IMR-90 (cell line): Measurements from ENCODE around the gene NUP210L. TPM values are rescaled to one million over a fixed set of nuclear protein-coding genes. Genes with fewer than 3 reads are reported as not detected.
A peak's percentile ranks its signal among the peaks of the same experiment; 100 is the strongest.

ENCODE experiments used
- ATAC-seq: fragments of 200-7000 bp; cut with Tn5 transposase; 2 replicates; pipeline ENCODE4 v1.9.1; 2020; ENCODE audit warnings: low read depth, mild to moderate bottlenecking, moderate library complexity
- BruUV-seq: library from RNA; stranded (reverse); fragments of 400-500 nt; replicated peaks from 2 replicates; lab custom pipeline; 2021; lab: Mats Ljungman, UMichigan
- CTCF ChIA-PET: fragments of 300-600 bp; formaldehyde crosslinking; extraction: SDS; loops from one replicate; lab custom pipeline; 2021; ENCODE audit warnings: antibody characterized with exemption; lab: Yijun Ruan, JAX
- POLR2A ChIA-PET: fragments of 300-600 bp; sonication (Branson Sonifier 250); formaldehyde crosslinking; loops from one replicate; lab custom pipeline; 2022; ENCODE audit warnings: antibody characterized with exemption; ENCODE audit not compliant: unreplicated experiment; lab: Charles Lee
- DNase-seq: peaks from one replicate; pipeline ENCODE4 v3.0.0; 2013
- H2AFZ ChIP-seq: replicated peaks from 2 replicates; pipeline ENCODE3; 2013; ENCODE audit warnings: low read length, mild to moderate bottlenecking; ENCODE audit not compliant: poor library complexity
- H2AK5ac ChIP-seq: 2 replicates; pipeline ENCODE4 v1.6.1; 2013; ENCODE audit warnings: low read depth, low read length, inconsistent platforms
- H2AK9ac ChIP-seq: replicated peaks from 2 replicates; pipeline ENCODE3; 2013; ENCODE audit warnings: mild to moderate bottlenecking, low read depth, low read length, moderate library complexity; ENCODE audit not compliant: poor library complexity
- H2BK120ac ChIP-seq: 2 replicates; pipeline ENCODE4 v1.6.1; 2013; ENCODE audit warnings: low read depth, low read length, inconsistent platforms
- H2BK15ac ChIP-seq: 3 replicates; pipeline ENCODE4 v1.6.1; 2013; ENCODE audit warnings: low read depth, low read length, inconsistent platforms
- H2BK20ac ChIP-seq: 2 replicates; pipeline ENCODE4 v1.6.1; 2013; ENCODE audit warnings: low read depth, mild to moderate bottlenecking, inconsistent platforms, low read length, moderate library complexity
- H2BK5ac ChIP-seq: 2 replicates; pipeline ENCODE4 v1.6.1; 2013; ENCODE audit warnings: mild to moderate bottlenecking, low read depth, low read length, inconsistent platforms; ENCODE audit not compliant: poor library complexity, severe bottlenecking
- H3K14ac ChIP-seq: replicated peaks from 2 replicates; pipeline ENCODE4 v1.6.1; 2013; ENCODE audit warnings: low read depth, low read length, inconsistent platforms
- H3K18ac ChIP-seq: 2 replicates; pipeline ENCODE4 v1.6.1; 2013; ENCODE audit warnings: low read depth, low read length, control low read depth
- H3K23ac ChIP-seq: 2 replicates; pipeline ENCODE4 v1.6.1; 2013; ENCODE audit warnings: low read depth, low read length, inconsistent platforms
- H3K27ac ChIP-seq: 2 replicates; pipeline ENCODE4 v1.5.1; 2013; ENCODE audit warnings: mild to moderate bottlenecking, control low read depth, low read length; ENCODE audit not compliant: insufficient read depth
- H3K27me3 ChIP-seq: 2 replicates; pipeline ENCODE4 v1.6.1; 2013; ENCODE audit warnings: low read length; ENCODE audit not compliant: control insufficient read depth, insufficient read depth
- H3K36me3 ChIP-seq: 2 replicates; pipeline ENCODE4 v1.6.1; 2013; ENCODE audit warnings: low read length, mixed read lengths; ENCODE audit not compliant: control insufficient read depth, insufficient read depth
- H3K4ac ChIP-seq: 2 replicates; pipeline ENCODE4 v1.6.1; 2013; ENCODE audit warnings: low read depth, low read length, inconsistent platforms
- H3K4me1 ChIP-seq: 2 replicates; pipeline ENCODE4 v1.6.1; 2013; ENCODE audit warnings: low read length, mixed read lengths; ENCODE audit not compliant: control insufficient read depth, insufficient read depth
- H3K4me2 ChIP-seq: 2 replicates; pipeline ENCODE4 v1.6.1; 2013; ENCODE audit warnings: low read depth, mild to moderate bottlenecking, control low read depth, low read length, moderate library complexity
- H3K4me3 ChIP-seq: 2 replicates; pipeline ENCODE4 v1.5.1; 2013; ENCODE audit warnings: low read depth, mild to moderate bottlenecking, control low read depth, low read length, moderate library complexity; ENCODE audit not compliant: insufficient read depth
- H3K56ac ChIP-seq: 2 replicates; pipeline ENCODE4 v1.6.1; 2013; ENCODE audit warnings: low read length, inconsistent platforms; ENCODE audit not compliant: insufficient read depth; ENCODE audit errors: extremely low read depth
- H3K79me1 ChIP-seq, 2 experiments: 2 replicates each; pipeline ENCODE4 v1.6.1; 2013; ENCODE audit warnings: low read length in 2 of 2, inconsistent platforms in 1 of 2, low read depth in 1 of 2
- H3K9ac ChIP-seq: 2 replicates; pipeline ENCODE4 v1.6.1; 2013; ENCODE audit warnings: low read depth, low read length, control low read depth
- H3K9me1 ChIP-seq: 2 replicates; pipeline ENCODE4 v1.6.1; 2013; ENCODE audit warnings: low read length, inconsistent platforms; ENCODE audit not compliant: insufficient read depth
- H3K9me3 ChIP-seq: 2 replicates; pipeline ENCODE4 v1.6.1; 2013; ENCODE audit warnings: low read length; ENCODE audit not compliant: control insufficient read depth, insufficient read depth
- H4K20me1 ChIP-seq: 2 replicates; pipeline ENCODE4 v1.6.1; 2013; ENCODE audit warnings: low read length, inconsistent platforms; ENCODE audit not compliant: insufficient read depth
- H4K5ac ChIP-seq: 2 replicates; pipeline ENCODE4 v1.6.1; 2013; ENCODE audit warnings: mild to moderate bottlenecking, low read depth, low read length, control low read depth
- H4K8ac ChIP-seq, 2 experiments: 2 replicates each; pipeline ENCODE4 v1.6.1; 2013; ENCODE audit warnings: low read depth in 2 of 2, low read length in 2 of 2, control low read depth in 1 of 2, inconsistent platforms in 1 of 2
- H4K91ac ChIP-seq: 2 replicates; pipeline ENCODE4 v1.6.1; 2013; ENCODE audit warnings: low read depth, low read length, inconsistent platforms; ENCODE audit not compliant: insufficient read depth
- RCOR1 ChIP-seq: IDR thresholded peaks from 2 replicates; pipeline ENCODE4 v1.6.1; 2012; ENCODE audit warnings: mild to moderate bottlenecking, low read length, improper control_type of control experiment; ENCODE audit not compliant: insufficient replicate concordance
- WGBS, 2 experiments: methylation state at CpG; one replicate each; pipeline versions ENCODE4 v1.1.5 to v1.1.7; 2013; ENCODE audit warnings: missing lambda C conversion rate in 2 of 2; ENCODE audit not compliant: insufficient read length in 1 of 2; ENCODE audit errors: extremely low coverage in 2 of 2; 5-methylcytosine and 5-hydroxymethylcytosine counted together
- dilution Hi-C: fragments of 300-500 bp; cut with HindIII; formaldehyde crosslinking; loops from one replicate; pipeline ENCODE4 v1.14.3; 2018; ENCODE audit warnings: low sequenced_read_pairs; ENCODE audit not compliant: unreplicated experiment
- in situ Hi-C: fragments of 300-500 bp; cut with MboI; formaldehyde crosslinking; loops from 3 replicates; pipeline ENCODE4 v1.14.3; 2019; ENCODE audit warnings: low sequenced_read_pairs, inconsistent platforms, mixed read lengths
- intact Hi-C: fragments of 100-400 bp; cut with micrococcal nuclease; formaldehyde crosslinking; loops from 2 replicates; pipeline ENCODE4 v1.10.0; 2022
- polyA plus RNA-seq, 3 experiments: library from polyadenylated mRNA; depleted of rRNA; stranded (reverse); fragments of >200 nt; gene quantifications; 2 replicates each; pipeline ENCODE4 v1.2.3, GENCODE V29; 2012; ENCODE audit warnings: low replicate concordance in 1 of 3
- total RNA-seq: library from RNA; depleted of rRNA; stranded (reverse); fragments of >200 nt; gene quantifications from 2 replicates; pipeline ENCODE4 v1.2.3, GENCODE V29; 2012
- TF ChIP-seq, protein P1 (sequence below): conservative IDR thresholded peaks from 2 replicates; pipeline ENCODE4 v1.5.1; 2012; ENCODE audit warnings: mild to moderate bottlenecking, low read depth, low read length, improper control_type of control experiment

NUP210L gene
- total and polyA plus RNA-seq, 2 of the 4 experiments (the other 2 are of a cell fraction), result under 0.01 to 0.02 TPM

DNA sequence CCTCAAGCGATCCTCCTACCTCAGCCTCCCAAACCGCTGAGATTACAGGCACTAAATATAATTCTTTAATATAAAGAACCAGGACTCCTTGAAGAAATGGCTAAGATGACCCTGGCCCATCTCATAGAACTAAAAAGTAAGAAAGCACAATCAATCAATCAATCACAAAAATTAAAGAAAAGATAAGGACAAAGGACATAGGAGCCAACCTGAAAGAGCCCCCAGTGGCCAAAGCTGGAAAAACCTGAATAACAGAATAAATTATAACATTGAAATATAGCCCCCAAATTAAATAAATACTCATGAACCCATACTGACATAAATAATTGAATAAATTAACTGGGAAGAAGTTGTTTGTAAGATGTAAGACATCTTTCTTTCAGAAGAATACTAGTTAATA is 8.9 kb downstream of the NUP210L start:
- Histone ChIP-seq H2AK9ac (no peak overlapping the region), H4K8ac (no peak overlapping the region), H3K36me3 (no peaks in the 10 kb centered on the region), H2BK5ac (no peak overlapping the region), H3K9me3 (no peaks in the 10 kb centered on the region), H2AFZ (no peak overlapping the region), H2AK5ac (no peak overlapping the region), H2BK20ac (no peak overlapping the region), H3K14ac (no peak overlapping the region), H3K9me1 (no peaks in the 10 kb centered on the region), H4K5ac (no peak overlapping the region), H2BK15ac (no peak overlapping the region), H3K4me3 (no peak overlapping the region), H3K27ac (no peak overlapping the region), H3K4me2 (no peak overlapping the region), H3K23ac (no peak overlapping the region), H3K9ac (no peak overlapping the region), H3K27me3 (no peaks in the 10 kb centered on the region), H3K4me1 (0 out of 2 replicates have a peak, but pooled peaks cover 1% of the 10 kb centered on the region), H4K91ac (no peak overlapping the region), H3K79me1 (no peaks in the 10 kb centered on the region), H2BK120ac (no peak overlapping the region), H4K20me1 (no peaks in the 10 kb centered on the region), H3K4ac (no peak overlapping the region), H3K18ac (no peak overlapping the region), H3K56ac (no peak overlapping the region)
- no TSS peak for BruUV-seq
- CTCF ChIA-PET, result no interaction called here
- no peak for ATAC-seq
- POLR2A ChIA-PET, result no interaction called here
- dilution Hi-C loops, result no loop called here
- DNase-seq, result no peak
- intact Hi-C loops, result loop anchor here (10.0 kb wide), 1 partner anchor 71 kb away; no protein-coding TSS in a partner anchor
- TF ChIP-seq, protein P1, sequence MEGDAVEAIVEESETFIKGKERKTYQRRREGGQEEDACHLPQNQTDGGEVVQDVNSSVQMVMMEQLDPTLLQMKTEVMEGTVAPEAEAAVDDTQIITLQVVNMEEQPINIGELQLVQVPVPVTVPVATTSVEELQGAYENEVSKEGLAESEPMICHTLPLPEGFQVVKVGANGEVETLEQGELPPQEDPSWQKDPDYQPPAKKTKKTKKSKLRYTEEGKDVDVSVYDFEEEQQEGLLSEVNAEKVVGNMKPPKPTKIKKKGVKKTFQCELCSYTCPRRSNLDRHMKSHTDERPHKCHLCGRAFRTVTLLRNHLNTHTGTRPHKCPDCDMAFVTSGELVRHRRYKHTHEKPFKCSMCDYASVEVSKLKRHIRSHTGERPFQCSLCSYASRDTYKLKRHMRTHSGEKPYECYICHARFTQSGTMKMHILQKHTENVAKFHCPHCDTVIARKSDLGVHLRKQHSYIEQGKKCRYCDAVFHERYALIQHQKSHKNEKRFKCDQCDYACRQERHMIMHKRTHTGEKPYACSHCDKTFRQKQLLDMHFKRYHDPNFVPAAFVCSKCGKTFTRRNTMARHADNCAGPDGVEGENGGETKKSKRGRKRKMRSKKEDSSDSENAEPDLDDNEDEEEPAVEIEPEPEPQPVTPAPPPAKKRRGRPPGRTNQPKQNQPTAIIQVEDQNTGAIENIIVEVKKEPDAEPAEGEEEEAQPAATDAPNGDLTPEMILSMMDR, result peak; percentile 35; the same call in 1 of the 2 replicates
- TF ChIP-seq RCOR1, result no peak
- no CpG with 5 or more reads among the region's 2 CpGs for WGBS, 2 experiments
- in situ Hi-C loops, result loop anchor here (10.0 kb wide), 1 partner anchor 131 kb away; no protein-coding TSS in a partner anchor
